GM12878 (cell line): ENCODE data around the gene ARHGEF16.

Experiments
- CHD2 ChIP-seq: IDR thresholded peaks from 2 replicates; pipeline ENCODE4 v1.6.1; 2011; ENCODE audit warnings: low read depth, low read length, improper control_type of control experiment, borderline replicate concordance
- CTCF ChIP-seq, 3 experiments: IDR thresholded peaks in 2 of 3; conservative IDR thresholded peaks in 1 of 3; 2 replicates each; pipeline ENCODE4 v1.5.1; 2011; ENCODE audit warnings: low read depth in 3 of 3, low read length in 3 of 3, mild to moderate bottlenecking in 3 of 3, control low read depth in 2 of 3, moderate library complexity in 2 of 3, inconsistent platforms in 1 of 3, mixed read lengths in 1 of 3; ENCODE audit not compliant: control insufficient read depth in 2 of 3, insufficient read depth in 1 of 3; ENCODE audit errors: extremely low read depth in 1 of 3
- EP300 ChIP-seq, 2 experiments: fragments of 150-350 bp in 1 of 2; IDR thresholded peaks; 2 replicates each; pipeline ENCODE4 v1.6.1; 2011 to 2012; ENCODE audit warnings: low read depth in 2 of 2, low read length in 2 of 2, borderline replicate concordance in 1 of 2, improper control_type of control experiment in 1 of 2, inconsistent platforms in 1 of 2; ENCODE audit not compliant: control insufficient read depth in 1 of 2
- EZH2 ChIP-seq: IDR thresholded peaks from 2 replicates; pipeline ENCODE4 v1.6.1; 2012; ENCODE audit warnings: low read depth, mild to moderate bottlenecking, control low read depth, inconsistent platforms, low read length, borderline replicate concordance; ENCODE audit not compliant: control insufficient read depth
- PBX3 ChIP-seq: IDR thresholded peaks from 2 replicates; pipeline ENCODE4 v1.6.1; 2011; ENCODE audit warnings: mild to moderate bottlenecking, low read depth, low read length, moderate library complexity; ENCODE audit not compliant: insufficient replicate concordance
- POLR2A ChIP-seq: IDR thresholded peaks from 2 replicates; pipeline ENCODE4 v1.6.1; 2011; ENCODE audit warnings: low read depth, mild to moderate bottlenecking, low read length
- POLR2AphosphoS5 ChIP-seq: IDR thresholded peaks from 2 replicates; pipeline ENCODE4 v1.6.1; 2011; ENCODE audit warnings: mild to moderate bottlenecking, low read length, inconsistent platforms
- REST ChIP-seq: IDR thresholded peaks from 2 replicates; pipeline ENCODE4 v1.6.1; 2012; ENCODE audit warnings: mild to moderate bottlenecking, low read depth, low read length
- RFX5 ChIP-seq: IDR thresholded peaks from 2 replicates; pipeline ENCODE4 v1.6.1; 2011; ENCODE audit warnings: low read depth, low read length, improper control_type of control experiment
- SREBF1 ChIP-seq: IDR thresholded peaks from 2 replicates; pipeline ENCODE4 v1.6.1; 2012; ENCODE audit warnings: mild to moderate bottlenecking, low read length
- SUZ12 ChIP-seq: fragments of 200-600 bp; sonication (generic); IDR thresholded peaks from one replicate; pipeline ENCODE4 v1.6.1; 2018; ENCODE audit warnings: antibody characterized with exemption, mild to moderate bottlenecking; ENCODE audit not compliant: unreplicated experiment
- ZBTB33 ChIP-seq: fragments of 450-650 bp; IDR thresholded peaks from 2 replicates; pipeline ENCODE4 v1.6.1; 2017; ENCODE audit warnings: mild to moderate bottlenecking
- ZBTB40 ChIP-seq: fragments of 450-650 bp; IDR thresholded peaks from 2 replicates; pipeline ENCODE4 v1.6.1; 2016; ENCODE audit warnings: mild to moderate bottlenecking, moderate library complexity, borderline replicate concordance
- ZSCAN29 ChIP-seq: fragments of 450-650 bp; IDR thresholded peaks from 2 replicates; pipeline ENCODE4 v1.6.1; 2017; ENCODE audit warnings: mild to moderate bottlenecking, moderate library complexity

- no peak for TF ChIP-seq ZSCAN29
- TF ChIP-seq POLR2A: no peak
- no peak for TF ChIP-seq SUZ12
- no peak for TF ChIP-seq CTCF (IDR thresholded peaks at IDR 0.05 in 2 of 3, conservative IDR thresholded peaks at IDR 0.05 in 1 of 3; ENCODE audit: control insufficient read depth in 2 of 3, extremely low read depth in 1 of 3, insufficient read depth in 1 of 3, low read depth in 3 of 3, low read length in 3 of 3)
- TF ChIP-seq EZH2: no peak
- TF ChIP-seq REST: no peak
- no peak for TF ChIP-seq EP300 (IDR thresholded peaks at IDR 0.05; ENCODE audit: borderline replicate concordance in 1 of 2, control insufficient read depth in 1 of 2, low read depth in 2 of 2, low read length in 2 of 2)
- no peak for TF ChIP-seq RFX5
- TF ChIP-seq SREBF1: no peak
- TF ChIP-seq POLR2AphosphoS5: no peak
- TF ChIP-seq ZBTB40: no peak
- no peak for TF ChIP-seq CHD2
- no peak for TF ChIP-seq ZBTB33
- TF ChIP-seq PBX3: no peak
These were observed 23.0 kb downstream of the ARHGEF16 start for GRCh38 chr1:3477241-3477995.
